A549 (cell line): ENCODE results near the gene SLC39A3. TPM values are rescaled to one million over a fixed set of nuclear protein-coding genes. Genes with fewer than 3 reads are reported as not detected.

Experiments
- ATAC-seq, 2 experiments: fragments of 200-7000 bp in 1 of 2; fragments of >200 bp in 1 of 2; cut with Nextera tagmentation in 1 of 2; cut with Tn5 transposase in 1 of 2; 3 replicates each; pipeline versions ENCODE4 v1.8.0 to v1.9.1; 2018 to 2020; ENCODE audit warnings: mild to moderate bottlenecking in 1 of 2, moderate library complexity in 1 of 2
- CTCF ChIA-PET: fragments of 300-600 bp; sonication (Branson Sonifier 250); formaldehyde crosslinking; extraction: SDS; loops from one replicate; lab custom pipeline; 2021; ENCODE audit warnings: antibody characterized with exemption, inconsistent platforms; lab: Yijun Ruan, JAX
- POLR2A ChIA-PET: fragments of 350-600 bp; formaldehyde crosslinking; extraction: SDS; loops from one replicate; lab custom pipeline; 2021; ENCODE audit warnings: antibody characterized with exemption, inconsistent platforms; lab: Yijun Ruan, JAX
- DNase-seq, 2 experiments: peaks; one replicate each; pipeline versions ENCODE4 v3.0.0 to v3.0.0-alpha.2; 2011 to 2016; ENCODE audit warnings: low read depth in 1 of 2, low spot score in 1 of 2
- FAIRE-seq: peaks from 2 replicates; lab custom pipeline; 2011; peaks lifted over from hg19 to GRCh38; lab: Jason Lieb, UNC
- H3K27ac ChIP-seq, 2 experiments: fragments of >200 bp; sonication (Bioruptor Twin); formaldehyde crosslinking; 3 replicates each; pipeline ENCODE4 v1.5.1; 2016 to 2017
- H3K4me1 ChIP-seq: fragments of >200 bp; sonication (Bioruptor Twin); formaldehyde crosslinking; 3 replicates; pipeline ENCODE4 v1.6.1; 2016
- H3K4me2 ChIP-seq: fragments of >200 bp; sonication (Bioruptor Twin); formaldehyde crosslinking; 3 replicates; pipeline ENCODE4 v1.6.1; 2016
- H3K4me3 ChIP-seq: fragments of >200 bp; sonication (Bioruptor Twin); formaldehyde crosslinking; 3 replicates; pipeline ENCODE4 v1.5.1; 2016
- H3K9me3 ChIP-seq: fragments of >200 bp; sonication (Bioruptor Twin); formaldehyde crosslinking; 3 replicates; pipeline ENCODE4 v1.6.1; 2016
- BHLHE40 ChIP-seq: IDR thresholded peaks from 2 replicates; pipeline ENCODE4 v1.6.1; 2012; ENCODE audit warnings: low read depth, low read length, inconsistent platforms
- CEBPB ChIP-seq, 2 experiments: fragments of >200 bp in 1 of 2; sonication (Bioruptor Twin) in 1 of 2; formaldehyde crosslinking in 1 of 2; IDR thresholded peaks; 2 replicates each; pipeline ENCODE4 v1.6.1; 2012 to 2016
- EHF ChIP-seq: fragments of 250-450 bp; sonication (Bioruptor Pico); IDR thresholded peaks from 2 replicates; pipeline ENCODE4 v1.5.0; 2020; ENCODE audit warnings: mild to moderate bottlenecking
- EP300 ChIP-seq, 2 experiments: fragments of >200 bp; sonication (Bioruptor Twin); formaldehyde crosslinking; IDR thresholded peaks; 2 replicates in 1 of 2; 3 replicates in 1 of 2; pipeline ENCODE4 v1.6.1; 2016 to 2017
- FOSL2 ChIP-seq, 2 experiments: fragments of 450-650 bp in 1 of 2; fragments of >200 bp in 1 of 2; sonication (Bioruptor Twin) in 1 of 2; formaldehyde crosslinking; IDR thresholded peaks; 2 replicates each; pipeline versions ENCODE4 v1.5.0 to v1.6.1; 2016 to 2020; ENCODE audit warnings: mild to moderate bottlenecking in 1 of 2, moderate library complexity in 1 of 2
- HDAC2 ChIP-seq: fragments of 200-600 bp; sonication (generic); IDR thresholded peaks from 2 replicates; pipeline ENCODE4 v1.6.1; 2016
- HOXB5 ChIP-seq: fragments of 250-450 bp; sonication (Bioruptor Pico); IDR thresholded peaks from 2 replicates; pipeline ENCODE4 v1.5.0; 2020; ENCODE audit warnings: mild to moderate bottlenecking, moderate library complexity
- KDM5A ChIP-seq: fragments of 200-600 bp; sonication (generic); IDR thresholded peaks from 2 replicates; pipeline ENCODE4 v1.6.1; 2016; ENCODE audit warnings: antibody characterized with exemption, mild to moderate bottlenecking
- MAFK ChIP-seq: fragments of 450-650 bp; IDR thresholded peaks from 2 replicates; pipeline ENCODE4 v1.6.1; 2014; ENCODE audit not compliant: partially characterized antibody
- NPAS2 ChIP-seq: fragments of 250-450 bp; sonication (Bioruptor Pico); IDR thresholded peaks from 2 replicates; pipeline ENCODE4 v1.8.0; 2022; ENCODE audit warnings: mild to moderate bottlenecking, moderate library complexity, borderline replicate concordance
- RCOR1 ChIP-seq: fragments of 150-350 bp; IDR thresholded peaks from 2 replicates; pipeline ENCODE4 v1.6.1; 2014; ENCODE audit warnings: antibody characterized with exemption, low read length, low read depth
- RFX5 ChIP-seq: fragments of 450-650 bp; IDR thresholded peaks from 2 replicates; pipeline ENCODE4 v1.7.1; 2014; ENCODE audit warnings: antibody characterized with exemption, mild to moderate bottlenecking, moderate library complexity
- TFCP2L1 ChIP-seq: fragments of 250-450 bp; sonication (Bioruptor Pico); IDR thresholded peaks from 2 replicates; pipeline ENCODE4 v1.5.0; 2021; ENCODE audit warnings: mild to moderate bottlenecking
- ZC3H11A ChIP-seq: fragments of 450-650 bp; IDR thresholded peaks from 2 replicates; pipeline ENCODE4 v1.6.1; 2014; ENCODE audit warnings: antibody characterized with exemption, mild to moderate bottlenecking
- ZFP36 ChIP-seq: fragments of 450-650 bp; IDR thresholded peaks from 2 replicates; pipeline ENCODE4 v1.6.1; 2014; ENCODE audit warnings: borderline replicate concordance; ENCODE audit not compliant: partially characterized antibody
- ZSCAN20 ChIP-seq: fragments of 250-450 bp; sonication (Bioruptor Pico); IDR thresholded peaks from 2 replicates; pipeline ENCODE4 v1.8.0; 2022; ENCODE audit warnings: mild to moderate bottlenecking, moderate library complexity
- WGBS: methylation state at CpG from one replicate; pipeline ENCODE4 v1.1.6; 2017; ENCODE audit errors: missing lambda C conversion rate; 5-methylcytosine and 5-hydroxymethylcytosine counted together
- polyA plus RNA-seq, 4 experiments: library from polyadenylated mRNA; depleted of rRNA in 3 of 4; stranded (reverse); fragments of >200 nt; fragmentation: RNase III in 1 of 4; extraction: RNeasy Plus Mini Kit Qiagen cat#74134 plus additional on column Dnase treatment in 1 of 4; gene quantifications; 2 replicates in 3 of 4; 3 replicates in 1 of 4; pipeline ENCODE4 v1.2.3, GENCODE V29; 2011 to 2017
- TF ChIP-seq, protein P1 (sequence below): fragments of 250-450 bp; sonication (Bioruptor Pico); IDR thresholded peaks from 2 replicates; pipeline ENCODE4 v1.5.0; 2020; ENCODE audit warnings: low read depth, mild to moderate bottlenecking, moderate library complexity
- TF ChIP-seq, protein P2 (sequence below): fragments of >200 bp; sonication (Bioruptor Twin); formaldehyde crosslinking; IDR thresholded peaks from 3 replicates; pipeline ENCODE4 v1.6.1; 2016
- TF ChIP-seq, protein P3 (sequence below): fragments of >200 bp; sonication (Bioruptor Twin); formaldehyde crosslinking; IDR thresholded peaks from 3 replicates; pipeline ENCODE4 v1.5.1; 2016
- TF ChIP-seq, protein P4 (sequence below): fragments of 200-600 bp; sonication (generic); IDR thresholded peaks from 2 replicates; pipeline ENCODE4 v1.6.1; 2016; ENCODE audit warnings: antibody characterized with exemption, mild to moderate bottlenecking, moderate library complexity

SLC39A3 gene
- polyA plus RNA-seq, 2 of the 4 experiments (the other 2 are of a cell fraction) = 28.3 to 29.6 TPM

DNA sequence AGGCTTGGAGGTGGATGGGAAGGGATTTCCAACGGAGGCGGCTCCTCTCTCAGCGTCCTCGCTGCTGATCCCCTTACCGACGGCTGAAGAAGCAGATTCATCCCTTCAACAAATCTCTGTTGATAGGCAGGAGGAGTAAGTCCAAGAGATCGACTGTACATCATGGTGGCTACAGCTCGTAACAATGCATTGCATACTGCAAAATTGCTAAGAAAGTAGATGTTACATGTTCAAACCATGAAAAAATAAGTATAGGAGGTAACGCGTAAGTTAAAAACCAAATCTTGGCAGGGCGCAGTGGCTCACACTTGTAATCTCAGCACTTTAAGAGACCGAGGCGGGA is 468 bp upstream of the SLC39A3 start:
- ChIA-PET POLR2A (interaction anchor here (0.7 kb wide), 1 partner anchor 39 kb away, joined by 4 read pairs; no protein-coding TSS in a partner anchor), CTCF (interaction anchor here (0.6 to 4.2 kb wide), 3 partner anchors 9 to 412 kb away, joined by 4 to 16 read pairs (median 11); no protein-coding TSS in a partner anchor)
- WGBS = 51% methylated on average over 13 of the region's 13 CpGs
- H3K4me1 ChIP-seq = 0 out of 3 replicates have a peak, but pooled peaks cover 3% of the 10 kb centered on the region
- ATAC-seq = no peak
- TF ChIP-seq HDAC2 (peak; percentile 13; the same call in 1 of the 2 replicates), ZC3H11A (no peak)
- no peak overlapping the region for H3K4me3 ChIP-seq
- H3K4me2 ChIP-seq = 0 out of 3 replicates have a peak overlapping the region, but pooled peaks have one; percentile 20
- H3K27ac ChIP-seq = no peak overlapping the region
- H3K9me3 ChIP-seq = no peaks in the 10 kb centered on the region
- FAIRE-seq = no peak
- DNase-seq = no peak

DNA sequence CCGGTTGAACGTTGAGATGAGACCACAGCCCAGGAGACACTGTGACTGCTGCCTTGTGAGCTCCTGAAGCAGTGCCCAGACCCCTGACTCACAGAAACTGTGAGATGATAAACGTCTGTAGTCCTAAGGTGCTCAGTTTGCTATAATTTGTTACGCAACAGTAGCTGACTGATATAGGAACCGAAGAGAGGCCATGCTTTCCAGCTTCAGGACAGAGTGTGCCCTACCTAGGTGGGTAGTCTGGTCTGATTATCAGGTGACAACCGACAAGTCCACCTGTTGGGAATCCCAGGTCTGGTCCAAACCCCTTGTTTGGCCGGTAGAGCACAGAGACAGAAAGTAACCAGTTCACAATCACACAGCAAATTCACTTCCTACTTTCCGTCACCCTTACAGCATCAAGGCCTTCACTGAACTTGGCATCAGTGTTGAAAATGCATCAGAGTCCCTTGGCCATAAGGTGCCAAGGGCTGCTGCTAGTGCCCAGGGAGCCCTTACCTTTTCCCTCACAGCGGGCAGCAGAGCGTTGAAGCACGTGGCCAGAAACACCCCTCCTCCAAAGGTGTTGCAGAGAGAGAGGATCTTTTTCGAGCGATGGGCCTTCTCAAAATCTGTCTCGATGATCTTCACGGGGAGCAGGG is 3.1 kb downstream of the SLC39A3 start:
- CTCF ChIA-PET = interaction anchor here (1.3 kb wide), 1 partner anchor 88 kb away, joined by 3 read pairs; no protein-coding TSS in a partner anchor
- TF ChIP-seq CEBPB (IDR thresholded peaks at IDR 0.05) (0 out of 4 replicates have a peak, but pooled peaks of 1 of the 2 experiments have one; percentile 29), ZSCAN20 (CRISPR knock-in tag) (no peak)
- TF ChIP-seq, all 56 proteins: peak for 1
- H3K4me1 ChIP-seq = 0 out of 3 replicates have a peak, but pooled peaks cover 3% of the 10 kb centered on the region
- FAIRE-seq (no peak), ATAC-seq (no peak), DNase-seq (no peak)
- no peak overlapping the region for H3K27ac ChIP-seq
- 85% methylated on average over 6 of the region's 15 CpGs for WGBS
- POLR2A ChIA-PET = no interaction called here
- H3K4me2 ChIP-seq = no peak overlapping the region
- H3K4me3 ChIP-seq = no peak overlapping the region
- no peaks in the 10 kb centered on the region for H3K9me3 ChIP-seq

DNA sequence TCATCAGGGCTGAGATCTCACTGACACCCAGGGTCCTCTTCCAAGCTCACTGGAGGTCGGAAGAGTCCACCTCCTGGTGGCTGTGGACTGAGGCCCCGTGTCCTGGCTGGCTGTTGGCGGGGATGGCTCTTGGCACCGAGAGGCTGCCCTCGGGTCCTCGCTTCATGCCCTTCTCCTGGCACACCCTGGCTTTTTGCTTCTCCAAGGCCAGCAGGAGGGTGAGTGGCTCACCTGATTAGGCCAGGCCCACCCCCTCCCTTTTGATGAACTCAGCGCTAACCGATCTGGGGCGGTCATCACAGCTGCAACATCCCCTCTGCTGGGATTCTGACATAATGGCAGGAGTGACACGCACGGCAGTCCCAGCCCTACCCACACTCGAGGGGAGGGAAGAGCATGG is 4.4 kb downstream of the SLC39A3 start:
- Histone ChIP-seq H3K4me1 (0 out of 3 replicates have a peak, but pooled peaks cover 3% of the 10 kb centered on the region), H3K9me3 (no peaks in the 10 kb centered on the region), H3K4me2 (no peak overlapping the region), H3K4me3 (no peak overlapping the region), H3K27ac (no peak overlapping the region)
- ChIA-PET CTCF (interaction anchor here (0.5 to 2.8 kb wide), 4 partner anchors 14 to 1732 kb away, joined by 3 to 12 read pairs (median 4); no protein-coding TSS in a partner anchor), POLR2A (no interaction called here)
- WGBS = 83% methylated on average over 1 of the region's 12 CpGs
- DNase-seq = no peak
- ATAC-seq = no peak
- no peak for FAIRE-seq
- TF ChIP-seq NPAS2 (CRISPR knock-in tag) = no peak
- TF ChIP-seq, protein P1, sequence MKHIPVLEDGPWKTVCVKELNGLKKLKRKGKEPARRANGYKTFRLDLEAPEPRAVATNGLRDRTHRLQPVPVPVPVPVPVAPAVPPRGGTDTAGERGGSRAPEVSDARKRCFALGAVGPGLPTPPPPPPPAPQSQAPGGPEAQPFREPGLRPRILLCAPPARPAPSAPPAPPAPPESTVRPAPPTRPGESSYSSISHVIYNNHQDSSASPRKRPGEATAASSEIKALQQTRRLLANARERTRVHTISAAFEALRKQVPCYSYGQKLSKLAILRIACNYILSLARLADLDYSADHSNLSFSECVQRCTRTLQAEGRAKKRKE (CRISPR knock-in tag) = no peak
- TF ChIP-seq EHF (CRISPR knock-in tag) = no peak
- no peak for TF ChIP-seq RFX5
- TF ChIP-seq ZC3H11A = no peak
- TF ChIP-seq BHLHE40 = no peak
- TF ChIP-seq EP300 (IDR thresholded peaks at IDR 0.05) = no peak
- TF ChIP-seq, protein P2, sequence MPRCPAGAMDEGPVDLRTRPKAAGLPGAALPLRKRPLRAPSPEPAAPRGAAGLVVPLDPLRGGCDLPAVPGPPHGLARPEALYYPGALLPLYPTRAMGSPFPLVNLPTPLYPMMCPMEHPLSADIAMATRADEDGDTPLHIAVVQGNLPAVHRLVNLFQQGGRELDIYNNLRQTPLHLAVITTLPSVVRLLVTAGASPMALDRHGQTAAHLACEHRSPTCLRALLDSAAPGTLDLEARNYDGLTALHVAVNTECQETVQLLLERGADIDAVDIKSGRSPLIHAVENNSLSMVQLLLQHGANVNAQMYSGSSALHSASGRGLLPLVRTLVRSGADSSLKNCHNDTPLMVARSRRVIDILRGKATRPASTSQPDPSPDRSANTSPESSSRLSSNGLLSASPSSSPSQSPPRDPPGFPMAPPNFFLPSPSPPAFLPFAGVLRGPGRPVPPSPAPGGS = no peak
- TF ChIP-seq MAFK = no peak
- TF ChIP-seq, protein P3, sequence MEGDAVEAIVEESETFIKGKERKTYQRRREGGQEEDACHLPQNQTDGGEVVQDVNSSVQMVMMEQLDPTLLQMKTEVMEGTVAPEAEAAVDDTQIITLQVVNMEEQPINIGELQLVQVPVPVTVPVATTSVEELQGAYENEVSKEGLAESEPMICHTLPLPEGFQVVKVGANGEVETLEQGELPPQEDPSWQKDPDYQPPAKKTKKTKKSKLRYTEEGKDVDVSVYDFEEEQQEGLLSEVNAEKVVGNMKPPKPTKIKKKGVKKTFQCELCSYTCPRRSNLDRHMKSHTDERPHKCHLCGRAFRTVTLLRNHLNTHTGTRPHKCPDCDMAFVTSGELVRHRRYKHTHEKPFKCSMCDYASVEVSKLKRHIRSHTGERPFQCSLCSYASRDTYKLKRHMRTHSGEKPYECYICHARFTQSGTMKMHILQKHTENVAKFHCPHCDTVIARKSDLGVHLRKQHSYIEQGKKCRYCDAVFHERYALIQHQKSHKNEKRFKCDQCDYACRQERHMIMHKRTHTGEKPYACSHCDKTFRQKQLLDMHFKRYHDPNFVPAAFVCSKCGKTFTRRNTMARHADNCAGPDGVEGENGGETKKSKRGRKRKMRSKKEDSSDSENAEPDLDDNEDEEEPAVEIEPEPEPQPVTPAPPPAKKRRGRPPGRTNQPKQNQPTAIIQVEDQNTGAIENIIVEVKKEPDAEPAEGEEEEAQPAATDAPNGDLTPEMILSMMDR = no peak
- TF ChIP-seq KDM5A = no peak
- no peak for TF ChIP-seq ZFP36
- no peak for TF ChIP-seq FOSL2 (IDR thresholded peaks at IDR 0.05)
- no peak for TF ChIP-seq FOSL2 (CRISPR knock-in tag; IDR thresholded peaks at IDR 0.05)
- no peak for TF ChIP-seq HOXB5
- TF ChIP-seq CEBPB (IDR thresholded peaks at IDR 0.05) = no peak
- TF ChIP-seq RCOR1 = no peak
- no peak for TF ChIP-seq TFCP2L1 (CRISPR knock-in tag)
- TF ChIP-seq, protein P4, sequence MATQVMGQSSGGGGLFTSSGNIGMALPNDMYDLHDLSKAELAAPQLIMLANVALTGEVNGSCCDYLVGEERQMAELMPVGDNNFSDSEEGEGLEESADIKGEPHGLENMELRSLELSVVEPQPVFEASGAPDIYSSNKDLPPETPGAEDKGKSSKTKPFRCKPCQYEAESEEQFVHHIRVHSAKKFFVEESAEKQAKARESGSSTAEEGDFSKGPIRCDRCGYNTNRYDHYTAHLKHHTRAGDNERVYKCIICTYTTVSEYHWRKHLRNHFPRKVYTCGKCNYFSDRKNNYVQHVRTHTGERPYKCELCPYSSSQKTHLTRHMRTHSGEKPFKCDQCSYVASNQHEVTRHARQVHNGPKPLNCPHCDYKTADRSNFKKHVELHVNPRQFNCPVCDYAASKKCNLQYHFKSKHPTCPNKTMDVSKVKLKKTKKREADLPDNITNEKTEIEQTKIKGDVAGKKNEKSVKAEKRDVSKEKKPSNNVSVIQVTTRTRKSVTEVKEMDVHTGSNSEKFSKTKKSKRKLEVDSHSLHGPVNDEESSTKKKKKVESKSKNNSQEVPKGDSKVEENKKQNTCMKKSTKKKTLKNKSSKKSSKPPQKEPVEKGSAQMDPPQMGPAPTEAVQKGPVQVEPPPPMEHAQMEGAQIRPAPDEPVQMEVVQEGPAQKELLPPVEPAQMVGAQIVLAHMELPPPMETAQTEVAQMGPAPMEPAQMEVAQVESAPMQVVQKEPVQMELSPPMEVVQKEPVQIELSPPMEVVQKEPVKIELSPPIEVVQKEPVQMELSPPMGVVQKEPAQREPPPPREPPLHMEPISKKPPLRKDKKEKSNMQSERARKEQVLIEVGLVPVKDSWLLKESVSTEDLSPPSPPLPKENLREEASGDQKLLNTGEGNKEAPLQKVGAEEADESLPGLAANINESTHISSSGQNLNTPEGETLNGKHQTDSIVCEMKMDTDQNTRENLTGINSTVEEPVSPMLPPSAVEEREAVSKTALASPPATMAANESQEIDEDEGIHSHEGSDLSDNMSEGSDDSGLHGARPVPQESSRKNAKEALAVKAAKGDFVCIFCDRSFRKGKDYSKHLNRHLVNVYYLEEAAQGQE = no peak
